ENCODE results near the gene FIS1.

Gene FIS1

DNA sequence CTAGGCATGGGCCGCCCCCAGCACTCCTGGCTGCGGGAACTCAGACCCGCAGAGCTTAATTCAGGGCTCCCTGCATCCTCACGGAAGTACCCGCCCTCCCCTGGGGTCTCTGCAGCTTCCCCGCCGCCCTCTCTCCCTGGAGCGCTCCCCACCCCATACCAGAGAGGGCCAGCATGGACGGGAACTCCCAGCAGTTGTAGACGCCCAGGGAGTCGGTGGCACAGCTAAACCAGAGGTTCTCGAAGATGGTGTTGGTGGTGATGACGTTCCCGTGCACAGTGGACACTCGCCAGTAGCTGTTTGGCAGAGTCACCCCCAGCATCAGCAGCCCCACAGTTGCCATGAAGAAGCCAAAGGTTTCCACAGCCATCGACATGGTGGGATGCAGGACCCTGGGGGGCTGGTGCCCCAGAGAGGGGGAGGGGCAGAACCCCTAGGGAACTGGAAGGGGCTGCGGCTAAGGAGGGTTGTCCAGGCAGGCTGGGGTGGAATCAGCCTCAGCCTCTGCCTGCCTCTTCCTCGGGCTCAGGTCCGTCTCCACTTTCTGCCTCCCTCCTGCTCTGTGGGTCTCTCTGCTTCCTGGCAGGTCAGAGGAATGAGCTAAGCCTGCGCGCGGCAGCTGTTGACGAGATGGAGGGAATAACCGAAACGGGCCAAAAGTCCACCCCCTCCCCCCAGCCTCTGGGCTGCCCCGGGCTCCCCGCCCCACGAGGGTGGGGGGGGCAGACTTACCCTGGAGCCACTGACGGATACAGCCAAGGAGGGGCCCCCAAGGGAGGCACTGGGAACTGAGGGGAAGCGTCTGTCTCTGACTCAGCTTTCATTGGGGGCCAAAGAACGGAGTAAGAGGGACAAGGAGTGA, 7.4 kb downstream of the FIS1 start, which contains the start of gene CLDN15:
Gene CLDN15 (minus strand): TSS at position 597 of the 862 bp plus-strand sequence. CDS start 221 bp downstream, at position 376.
- H2AFZ ChIP-seq (ENCODE audit: insufficient read depth, low read length, poor library complexity), result no peak within 1 kb of the TSS
- peak within 1 kb of the TSS; percentile 10 for H4K8ac ChIP-seq (ENCODE audit: low read depth, low read length)
- no peak within 1 kb of the TSS for H3K23ac ChIP-seq (ENCODE audit: low read length)
- no peaks in the 10 kb centered on the region for H3K79me2 ChIP-seq (ENCODE audit: control insufficient read depth, insufficient read depth, low read length, poor library complexity)
- peak within 1 kb of the TSS; percentile 13 for H4K12ac ChIP-seq (ENCODE audit: low read depth, low read length)
- H2AK5ac ChIP-seq (ENCODE audit: low read length), result no peak within 1 kb of the TSS
- WGBS (ENCODE audit: extremely low coverage, insufficient coverage, insufficient read length), result no CpG with 5 or more reads among the region's 31 CpGs
- H3K4me1 ChIP-seq (ENCODE audit: control insufficient read depth in 1 of 2, insufficient read depth in 2 of 2, low read length in 2 of 2), result peaks cover 10 to 23% of the 10 kb centered on the region in 2 experiments
- H2BK12ac ChIP-seq (ENCODE audit: low read length), result no peak within 1 kb of the TSS
- no peak within 1 kb of the TSS for H3K4ac ChIP-seq (ENCODE audit: low read depth, low read length)
- no peak within 1 kb of the TSS for H3K9ac ChIP-seq (ENCODE audit: low read length)
- no peak for DNase-seq
- no peak within 1 kb of the TSS for H2BK5ac ChIP-seq (ENCODE audit: low read depth, low read length, poor library complexity)
- no peak within 1 kb of the TSS for H3K4me3 ChIP-seq (ENCODE audit: low read depth, low read length)
- H3K9me3 ChIP-seq (ENCODE audit: insufficient read depth, low read depth, low read length), result no peaks in the 10 kb centered on the region
- peak within 1 kb of the TSS; percentile 15 for H3K18ac ChIP-seq (ENCODE audit: low read length)
- no peak within 1 kb of the TSS for H4K91ac ChIP-seq (ENCODE audit: low read depth, low read length)
- H2BK120ac ChIP-seq (ENCODE audit: insufficient read depth, low read length, poor library complexity), result no peak within 1 kb of the TSS
- H3K4me2 ChIP-seq (ENCODE audit: low read length), result no peak within 1 kb of the TSS
- H3K36me3 ChIP-seq (ENCODE audit: control insufficient read depth in 1 of 2, insufficient read depth in 2 of 2, low read length in 2 of 2), result peaks cover 34 to 43% of the 10 kb centered on the region in 2 experiments
- H3K14ac ChIP-seq (ENCODE audit: low read length), result no peak within 1 kb of the TSS
- no peaks in the 10 kb centered on the region for H3K27me3 ChIP-seq (ENCODE audit: insufficient read depth, low read length)
- peak within 1 kb of the TSS; percentile 86 for H3K27ac ChIP-seq (ENCODE audit: low read depth, low read length)
- H3K79me1 ChIP-seq (ENCODE audit: low read length), result peaks cover 6% of the 10 kb centered on the region

GRCh38 chr7:101236292-101236835, 8.5 kb downstream of the FIS1 start:
- Histone ChIP-seq H3K27me3 (ENCODE audit: insufficient read depth, low read length) (no peaks in the 10 kb centered on the region), H3K14ac (ENCODE audit: low read length) (no peak overlapping the region), H2BK120ac (ENCODE audit: insufficient read depth, low read length, poor library complexity) (no peak overlapping the region), H3K4me1 (ENCODE audit: control insufficient read depth in 1 of 2, insufficient read depth in 2 of 2, low read length in 2 of 2) (peaks cover 15 to 31% of the 10 kb centered on the region in 2 experiments), H3K27ac (ENCODE audit: low read depth, low read length) (no peak overlapping the region), H3K79me2 (ENCODE audit: control insufficient read depth, insufficient read depth, low read length, poor library complexity) (no peaks in the 10 kb centered on the region), H3K36me3 (ENCODE audit: control insufficient read depth in 1 of 2, insufficient read depth in 2 of 2, low read length in 2 of 2) (peaks cover 34 to 43% of the 10 kb centered on the region in 2 experiments), H3K9me3 (ENCODE audit: insufficient read depth, low read depth, low read length) (no peaks in the 10 kb centered on the region), H2AK5ac (ENCODE audit: low read length) (no peak overlapping the region), H4K8ac (ENCODE audit: low read depth, low read length) (no peak overlapping the region), H3K4me3 (ENCODE audit: low read depth, low read length) (no peak overlapping the region), H2BK12ac (ENCODE audit: low read length) (no peak overlapping the region), H3K9ac (ENCODE audit: low read length) (no peak overlapping the region), H3K79me1 (ENCODE audit: low read length) (peaks cover 13% of the 10 kb centered on the region), H4K91ac (ENCODE audit: low read depth, low read length) (no peak overlapping the region), H3K23ac (ENCODE audit: low read length) (no peak overlapping the region), H2AFZ (ENCODE audit: insufficient read depth, low read length, poor library complexity) (no peak overlapping the region), H4K12ac (ENCODE audit: low read depth, low read length) (no peak overlapping the region), H3K4ac (ENCODE audit: low read depth, low read length) (no peak overlapping the region), H3K4me2 (ENCODE audit: low read length) (no peak overlapping the region), H3K18ac (ENCODE audit: low read length) (no peak overlapping the region), H2BK5ac (ENCODE audit: low read depth, low read length, poor library complexity) (no peak overlapping the region)
- no CpG with 5 or more reads among the region's 21 CpGs for WGBS (ENCODE audit: extremely low coverage, insufficient coverage, insufficient read length)
- DNase-seq, result no peak

DNA sequence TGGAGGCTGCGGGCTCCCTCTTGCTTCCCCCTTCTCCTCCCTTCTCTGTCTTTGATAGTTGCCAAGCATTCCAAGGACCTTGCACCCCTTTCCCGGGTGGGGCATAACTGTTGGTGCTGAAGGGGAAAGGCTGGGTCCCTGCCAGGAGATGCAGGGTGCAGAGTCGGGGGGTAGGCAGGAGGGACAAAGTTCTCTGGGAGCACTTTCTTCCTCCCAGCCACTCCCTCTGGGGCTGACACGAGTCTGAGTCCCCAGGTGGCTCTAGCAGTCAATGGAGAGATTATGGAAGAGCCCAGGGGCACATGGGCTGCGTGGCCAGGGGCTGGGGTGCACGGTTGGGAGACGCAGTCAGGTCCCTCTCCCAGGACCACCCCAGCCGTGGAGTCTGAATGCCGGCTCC, 9.4 kb downstream of the FIS1 start:
- no CpG with 5 or more reads among the region's 9 CpGs for WGBS (ENCODE audit: extremely low coverage, insufficient coverage, insufficient read length)

DNA sequence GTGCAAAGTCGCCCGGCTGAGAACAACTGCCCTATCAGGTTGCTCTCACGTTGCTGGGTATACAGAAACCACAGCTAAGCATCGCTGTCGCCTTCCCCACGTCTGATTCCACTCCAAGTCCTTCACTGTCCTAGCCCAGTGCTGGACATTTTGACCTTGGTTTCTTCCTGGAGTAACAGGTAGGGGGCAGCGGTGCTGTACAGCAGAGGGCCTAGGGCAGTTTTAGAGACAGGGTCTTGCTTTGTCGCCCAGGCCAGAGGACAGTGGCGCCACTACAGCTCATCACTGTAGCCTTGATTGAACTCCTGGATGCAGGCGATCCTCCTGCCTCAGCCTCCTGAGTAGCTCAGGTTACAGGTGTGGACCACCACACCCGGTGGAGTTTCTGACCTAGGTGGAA, 9.8 kb downstream of the FIS1 start:
- H2BK12ac ChIP-seq (ENCODE audit: low read length), result no peak overlapping the region
- no peaks in the 10 kb centered on the region for H3K9me3 ChIP-seq (ENCODE audit: insufficient read depth, low read depth, low read length)
- no peak overlapping the region for H2BK120ac ChIP-seq (ENCODE audit: insufficient read depth, low read length, poor library complexity)
- no peak overlapping the region for H2AK5ac ChIP-seq (ENCODE audit: low read length)
- no peak overlapping the region for H3K4me2 ChIP-seq (ENCODE audit: low read length)
- H3K14ac ChIP-seq (ENCODE audit: low read length), result no peak overlapping the region
- H4K91ac ChIP-seq (ENCODE audit: low read depth, low read length), result no peak overlapping the region
- peaks cover 13% of the 10 kb centered on the region for H3K79me1 ChIP-seq (ENCODE audit: low read length)
- H2BK5ac ChIP-seq (ENCODE audit: low read depth, low read length, poor library complexity), result no peak overlapping the region
- peaks cover 16 to 31% of the 10 kb centered on the region in 2 experiments for H3K4me1 ChIP-seq (ENCODE audit: control insufficient read depth in 1 of 2, insufficient read depth in 2 of 2, low read length in 2 of 2)
- no peak overlapping the region for H3K23ac ChIP-seq (ENCODE audit: low read length)
- H3K27me3 ChIP-seq (ENCODE audit: insufficient read depth, low read length), result no peaks in the 10 kb centered on the region
- H2AFZ ChIP-seq (ENCODE audit: insufficient read depth, low read length, poor library complexity), result no peak overlapping the region
- no peak overlapping the region for H3K4ac ChIP-seq (ENCODE audit: low read depth, low read length)
- no peak overlapping the region for H3K4me3 ChIP-seq (ENCODE audit: low read depth, low read length)
- H3K36me3 ChIP-seq (ENCODE audit: control insufficient read depth in 1 of 2, insufficient read depth in 2 of 2, low read length in 2 of 2), result peaks cover 27 to 34% of the 10 kb centered on the region in 2 experiments
- no peak overlapping the region for H3K18ac ChIP-seq (ENCODE audit: low read length)
- H3K9ac ChIP-seq (ENCODE audit: low read length), result no peak overlapping the region
- no peak overlapping the region for H4K8ac ChIP-seq (ENCODE audit: low read depth, low read length)
- no peaks in the 10 kb centered on the region for H3K79me2 ChIP-seq (ENCODE audit: control insufficient read depth, insufficient read depth, low read length, poor library complexity)
- H3K27ac ChIP-seq (ENCODE audit: low read depth, low read length), result no peak overlapping the region
- H4K12ac ChIP-seq (ENCODE audit: low read depth, low read length), result no peak overlapping the region
- no CpG with 5 or more reads among the region's 11 CpGs for WGBS (ENCODE audit: extremely low coverage, insufficient coverage, insufficient read length)
- DNase-seq, result no peak

More for the DNA sequence above, 9.4 kb downstream of the FIS1 start:
- peaks cover 13% of the 10 kb centered on the region for H3K79me1 ChIP-seq (ENCODE audit: low read length)
- H3K27me3 ChIP-seq (ENCODE audit: insufficient read depth, low read length), result no peaks in the 10 kb centered on the region
- H4K12ac ChIP-seq (ENCODE audit: low read depth, low read length), result no peak overlapping the region
- no peak overlapping the region for H3K18ac ChIP-seq (ENCODE audit: low read length)
- H3K23ac ChIP-seq (ENCODE audit: low read length), result no peak overlapping the region
- no peak overlapping the region for H4K91ac ChIP-seq (ENCODE audit: low read depth, low read length)
- H3K9me3 ChIP-seq (ENCODE audit: insufficient read depth, low read depth, low read length), result no peaks in the 10 kb centered on the region
- H3K4ac ChIP-seq (ENCODE audit: low read depth, low read length), result no peak overlapping the region
- no peak overlapping the region for H3K9ac ChIP-seq (ENCODE audit: low read length)
- H3K4me1 ChIP-seq (ENCODE audit: control insufficient read depth in 1 of 2, insufficient read depth in 2 of 2, low read length in 2 of 2), result peaks cover 16 to 31% of the 10 kb centered on the region in 2 experiments
- no peak overlapping the region for H2BK5ac ChIP-seq (ENCODE audit: low read depth, low read length, poor library complexity)
- DNase-seq, result no peak
- no peak overlapping the region for H3K14ac ChIP-seq (ENCODE audit: low read length)
- H3K36me3 ChIP-seq (ENCODE audit: control insufficient read depth in 1 of 2, insufficient read depth in 2 of 2, low read length in 2 of 2), result peaks cover 30 to 39% of the 10 kb centered on the region in 2 experiments
- H2BK12ac ChIP-seq (ENCODE audit: low read length), result no peak overlapping the region
- H3K27ac ChIP-seq (ENCODE audit: low read depth, low read length), result no peak overlapping the region
- H2BK120ac ChIP-seq (ENCODE audit: insufficient read depth, low read length, poor library complexity), result no peak overlapping the region
- no peak overlapping the region for H4K8ac ChIP-seq (ENCODE audit: low read depth, low read length)
- no peak overlapping the region for H2AFZ ChIP-seq (ENCODE audit: insufficient read depth, low read length, poor library complexity)
- H3K4me2 ChIP-seq (ENCODE audit: low read length), result no peak overlapping the region
- no peak overlapping the region for H2AK5ac ChIP-seq (ENCODE audit: low read length)
- no peaks in the 10 kb centered on the region for H3K79me2 ChIP-seq (ENCODE audit: control insufficient read depth, insufficient read depth, low read length, poor library complexity)
- no peak overlapping the region for H3K4me3 ChIP-seq (ENCODE audit: low read depth, low read length)
